ENCODE data around the gene CRIP1.

Gene CRIP1

GRCh38 chr14:105471297-105471821 is 15.3 kb upstream of the CRIP1 start:
- DNase-seq, result no peak

GRCh38 chr14:105471823-105472485 is 14.7 kb upstream of the CRIP1 start:
- no peak for DNase-seq

- DNase-seq, result no peak
Observed at GRCh38 chr14:105472486-105472991, 14.1 kb upstream of the CRIP1 start.

- DNase-seq, result no peak
Observed at GRCh38 chr14:105473033-105473676, 13.5 kb upstream of the CRIP1 start.

- DNase-seq, result peak; percentile 69 to 92
Observed at GRCh38 chr14:105473677-105474482, 12.8 kb upstream of the CRIP1 start.

GRCh38 chr14:105474483-105475268 is 12.0 kb upstream of the CRIP1 start, which contains the start of gene CRIP2:
CRIP2 (plus strand) TSS chr14:105474821; CDS start chr14:105474863, 42 bp downstream.
- DNase-seq, result peak in 1 of 2 experiments; percentile 75

- no peak for DNase-seq
Observed at GRCh38 chr14:105475269-105476096, 11.2 kb upstream of the CRIP1 start.

- no peak for DNase-seq
Observed at GRCh38 chr14:105476097-105476830, 10.4 kb upstream of the CRIP1 start.

GRCh38 chr14:105476831-105477659 is 9.6 kb upstream of the CRIP1 start:
- DNase-seq, result no peak

- peak in 1 of 2 experiments; percentile 56 for DNase-seq
Observed at GRCh38 chr14:105477660-105478397, 8.9 kb upstream of the CRIP1 start.

GRCh38 chr14:105478398-105479251 is 8.1 kb upstream of the CRIP1 start:
- DNase-seq, result peak in 1 of 2 experiments; percentile 64

- DNase-seq, result peak; percentile 42 to 72
Observed at GRCh38 chr14:105479431-105480158, 7.1 kb upstream of the CRIP1 start.

GRCh38 chr14:105480199-105480746 is 6.4 kb upstream of the CRIP1 start:
- no peak for DNase-seq

GRCh38 chr14:105480807-105481801 is 5.6 kb upstream of the CRIP1 start:
- peak; percentile 73 to 86 for DNase-seq

GRCh38 chr14:105481886-105482457 is 4.7 kb upstream of the CRIP1 start:
- DNase-seq, result peak; percentile 85 to 89

All from NCI-H526 (cell line).